Muscle of back (tissue), 11 donors: ENCODE results near the gene LRRC27. TPM values are rescaled to one million over a fixed set of nuclear protein-coding genes. Genes with fewer than 3 reads are reported as not detected.
"Not testable (repeated sequence)": the region's sequence is repeated elsewhere in the genome, so short reads cannot be mapped to it uniquely, and the experiment has no call there.

Experiments used
- DNase-seq, 3 donors: peaks; one replicate each; pipeline versions ENCODE4 v3.0.0 to v3.0.0-alpha.2; 2013
- polyA plus RNA-seq, 10 donors: library from polyadenylated mRNA; unstranded; fragments of 120-200 nt; gene quantifications; one replicate each; pipeline ENCODE4 v1.2.1, GENCODE V29; 2013; ENCODE audit not compliant: insufficient read length in 10 of 10

LRRC27 gene
- polyA plus RNA-seq, 10 donors, result 5.5 to 10.1 (median 8.6) TPM

GRCh38 chr10:132371641-132372081, 39.7 kb downstream of the LRRC27 start:
- no peak for DNase-seq

- no peak for DNase-seq
Observed at GRCh38 chr10:132372516-132373095, 40.6 kb downstream of the LRRC27 start.

- DNase-seq, result no peak
Observed at GRCh38 chr10:132373241-132373955, 41.4 kb downstream of the LRRC27 start.

DNA sequence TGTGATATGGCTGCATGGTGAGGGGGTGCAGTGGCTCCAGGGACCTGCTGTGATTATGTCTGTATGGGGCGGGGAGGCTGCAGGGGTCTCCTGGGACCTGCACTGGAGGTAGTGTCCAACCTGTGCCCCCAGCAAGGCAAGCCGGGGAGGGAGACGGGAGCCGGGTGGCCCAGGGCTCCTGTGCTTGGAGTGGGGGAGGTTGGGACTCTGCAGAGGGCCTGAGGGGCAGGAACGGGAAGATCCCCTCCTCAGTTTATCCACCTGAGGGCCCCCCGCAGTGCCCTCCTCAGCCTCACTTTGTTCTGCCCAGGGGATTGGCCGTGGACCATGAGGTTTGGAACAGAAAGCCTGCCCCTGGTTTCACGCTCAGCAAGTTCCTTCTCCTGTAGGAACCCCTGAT, 42.2 kb downstream of the LRRC27 start:
- DNase-seq, result no peak

DNA sequence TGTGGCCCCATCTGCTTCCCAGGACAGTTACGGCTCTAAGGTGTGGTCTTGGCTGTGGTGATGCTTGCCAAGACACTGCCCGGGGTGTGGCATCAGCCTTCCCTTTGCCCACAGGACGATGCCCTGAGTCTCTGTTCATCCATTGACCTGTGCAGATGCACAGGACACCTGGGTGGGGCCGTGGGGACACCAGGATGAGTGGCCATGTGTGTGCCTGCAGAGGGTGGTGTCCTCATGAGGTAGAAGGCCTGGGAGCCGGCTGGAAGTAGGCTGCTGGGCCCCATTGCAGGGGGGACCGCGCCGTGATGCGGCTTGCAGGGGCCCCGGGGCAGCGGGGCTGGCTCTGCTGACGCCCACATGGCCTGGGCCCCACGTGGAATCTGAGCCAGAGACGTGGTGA, 42.6 kb downstream of the LRRC27 start:
- DNase-seq, result no peak

- DNase-seq, result no peak
Observed at GRCh38 chr10:132375116-132375794, 43.3 kb downstream of the LRRC27 start.

DNA sequence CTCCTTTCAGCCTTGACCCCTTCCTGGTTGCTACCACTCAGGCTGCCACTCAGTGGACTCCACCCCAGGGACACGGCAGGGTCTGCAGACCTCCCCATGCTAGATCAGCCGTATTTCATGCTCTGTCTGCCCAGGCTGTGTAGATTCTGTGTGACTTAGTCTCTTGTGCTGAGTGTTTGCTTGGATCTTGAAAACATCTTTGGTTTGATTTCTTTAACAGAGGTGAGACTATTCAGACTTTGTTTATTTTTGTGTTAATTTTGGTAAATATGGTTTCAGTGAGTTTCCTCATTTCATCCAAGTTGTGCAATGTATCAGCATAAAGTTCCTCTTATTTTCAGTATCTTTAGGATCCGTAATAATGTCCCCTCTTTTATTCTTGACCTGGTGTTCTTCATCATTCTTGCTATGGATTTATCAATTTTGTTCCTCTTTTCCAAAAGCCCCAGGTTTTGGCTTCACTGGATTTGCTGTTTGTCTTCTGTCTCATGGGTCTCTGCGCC, 43.9 kb downstream of the LRRC27 start:
- no peak for DNase-seq

- DNase-seq, result no peak
Observed at GRCh38 chr10:132376394-132376851, 44.4 kb downstream of the LRRC27 start.

- no peak for DNase-seq
Observed at GRCh38 chr10:132377326-132377725, 45.3 kb downstream of the LRRC27 start.

- DNase-seq, result not testable (repeated sequence)
Observed at GRCh38 chr10:132379026-132379425, 47.0 kb downstream of the LRRC27 start.

DNA sequence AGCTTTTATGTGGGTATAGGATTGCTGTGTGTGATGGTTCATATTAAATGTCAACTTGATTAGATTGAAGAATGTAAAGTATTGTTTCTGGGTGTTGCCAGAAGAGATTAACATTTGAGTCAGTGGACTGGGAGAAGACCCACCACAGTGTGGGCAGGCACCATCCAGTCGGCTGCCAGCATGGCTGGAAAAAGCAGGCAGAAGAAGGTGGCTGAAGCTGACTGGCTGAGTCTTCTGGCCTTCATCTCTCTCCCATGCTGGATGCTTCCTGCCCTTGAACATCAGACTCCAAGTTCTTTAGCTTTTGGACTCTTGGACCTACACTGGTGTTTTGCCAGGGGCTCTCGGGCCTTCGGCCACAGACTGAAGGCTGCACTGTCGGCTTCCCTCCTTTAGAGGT, 49.0 kb downstream of the LRRC27 start:
- not testable (repeated sequence) for DNase-seq

DNA sequence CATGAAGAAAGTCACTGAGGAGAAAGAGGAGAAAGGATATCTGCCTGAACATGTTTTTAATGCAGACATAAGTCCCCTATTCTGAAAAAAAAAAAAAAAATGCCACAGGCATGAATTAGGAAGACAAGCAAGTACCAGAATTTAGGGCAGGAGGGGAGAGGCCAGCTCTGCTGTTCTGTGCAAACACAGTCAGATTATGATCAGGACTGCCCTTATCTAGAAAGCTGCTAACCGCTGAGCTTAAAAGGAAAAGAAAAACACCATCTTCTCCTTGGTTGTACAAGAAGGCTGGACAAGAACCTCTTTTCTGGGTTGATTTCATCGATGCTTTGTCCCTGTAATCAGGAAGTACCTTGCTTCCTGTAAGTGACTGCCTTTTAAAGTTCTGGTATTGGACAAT, 49.7 kb downstream of the LRRC27 start:
- no peak for DNase-seq

DNA sequence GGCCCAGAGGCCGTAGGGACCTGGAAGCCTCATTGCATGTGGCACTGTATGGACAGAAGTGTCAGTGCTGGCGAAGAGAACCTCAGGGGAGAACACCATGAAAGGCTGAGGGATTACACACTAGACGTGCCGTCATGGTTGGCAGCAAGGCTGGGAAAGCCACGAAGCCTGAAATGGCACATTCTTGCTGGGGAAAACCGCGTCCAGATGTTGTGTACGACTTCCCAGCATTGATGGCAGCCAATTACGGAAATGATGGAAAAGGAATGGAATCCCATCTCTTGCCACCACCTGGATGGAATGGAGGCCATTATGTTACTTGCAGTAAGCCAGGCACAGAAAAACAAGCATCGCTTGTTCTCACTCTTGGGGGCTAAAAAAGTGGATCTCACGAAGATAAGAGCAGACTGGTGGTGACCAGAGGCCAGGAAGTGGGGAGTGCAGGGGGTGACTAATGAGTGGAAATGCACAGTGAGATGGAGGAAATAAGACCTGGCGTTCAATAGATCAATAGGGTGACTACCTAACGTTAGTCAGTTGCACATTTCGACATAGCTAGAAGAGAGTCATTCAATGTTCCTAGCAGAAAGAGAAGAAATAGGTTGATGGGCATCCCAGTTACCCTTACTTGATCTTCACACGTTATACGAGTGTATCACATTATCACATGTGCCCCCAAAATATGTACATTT, 50.4 kb downstream of the LRRC27 start:
- peak in 1 of 3 donors; percentile 69 for DNase-seq

- no peak for DNase-seq
Observed at GRCh38 chr10:132383101-132383500, 51.1 kb downstream of the LRRC27 start.

DNA sequence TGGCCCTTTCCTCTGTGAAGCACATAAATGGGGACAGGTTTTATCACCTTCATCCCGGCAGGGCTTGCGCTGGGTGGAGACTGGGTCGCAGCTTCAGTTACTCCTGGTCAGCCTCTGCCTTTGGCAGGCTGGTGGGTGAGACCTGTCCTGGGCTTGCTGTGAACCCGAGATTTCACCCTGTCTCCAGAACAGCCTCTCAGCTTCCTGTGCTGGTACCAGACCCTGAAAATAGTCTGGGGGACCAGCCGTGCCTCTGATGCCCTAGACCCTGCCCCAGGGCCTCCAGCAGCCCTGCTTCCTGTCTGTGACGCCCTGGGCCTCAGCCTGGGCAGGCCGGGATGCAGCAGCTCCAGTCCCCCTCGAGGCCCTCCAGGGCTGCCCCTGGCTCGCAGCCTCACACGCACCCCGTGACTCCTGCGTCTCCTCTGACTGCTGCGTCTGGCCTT, 51.8 kb downstream of the LRRC27 start:
- DNase-seq, result no peak

GRCh38 chr10:132384618-132385388, 52.8 kb downstream of the LRRC27 start:
- no peak for DNase-seq

- no peak for DNase-seq
Observed at GRCh38 chr10:132385389-132385667, 53.3 kb downstream of the LRRC27 start.

DNA sequence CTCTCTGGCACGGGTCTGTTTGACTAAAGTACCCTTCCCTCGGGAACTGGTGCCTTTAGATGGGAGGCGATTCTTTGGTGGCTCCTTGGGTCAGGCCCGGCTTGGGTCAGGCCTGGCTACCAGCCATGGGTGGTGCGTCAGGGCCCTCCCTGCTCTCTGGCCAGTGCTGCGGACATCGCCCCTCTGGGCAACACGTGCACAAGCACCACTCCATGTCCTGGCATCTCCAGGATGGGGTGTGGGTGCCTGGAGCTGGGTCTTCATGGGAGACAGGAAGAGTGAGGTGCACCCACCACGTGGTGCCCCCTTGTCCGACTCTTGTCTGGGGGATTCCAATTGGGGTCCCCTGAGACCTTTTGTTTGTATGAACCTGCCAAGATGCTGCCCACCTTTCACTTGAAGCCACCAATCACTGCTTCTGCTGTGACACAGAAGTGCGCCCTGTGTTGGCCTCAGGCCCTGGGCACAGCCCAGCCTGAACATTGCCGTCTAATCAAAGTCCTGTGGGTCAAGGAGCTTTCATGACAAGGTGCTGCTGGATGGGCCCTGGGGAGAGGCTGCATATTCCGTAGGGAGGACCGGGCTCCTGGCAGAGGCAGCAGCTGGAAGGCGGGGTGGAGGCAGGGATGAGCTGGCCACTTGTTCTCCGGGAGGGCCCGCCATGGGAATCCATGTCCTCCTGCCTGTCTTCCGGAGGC, 53.9 kb downstream of the LRRC27 start:
- DNase-seq, result no peak

DNA sequence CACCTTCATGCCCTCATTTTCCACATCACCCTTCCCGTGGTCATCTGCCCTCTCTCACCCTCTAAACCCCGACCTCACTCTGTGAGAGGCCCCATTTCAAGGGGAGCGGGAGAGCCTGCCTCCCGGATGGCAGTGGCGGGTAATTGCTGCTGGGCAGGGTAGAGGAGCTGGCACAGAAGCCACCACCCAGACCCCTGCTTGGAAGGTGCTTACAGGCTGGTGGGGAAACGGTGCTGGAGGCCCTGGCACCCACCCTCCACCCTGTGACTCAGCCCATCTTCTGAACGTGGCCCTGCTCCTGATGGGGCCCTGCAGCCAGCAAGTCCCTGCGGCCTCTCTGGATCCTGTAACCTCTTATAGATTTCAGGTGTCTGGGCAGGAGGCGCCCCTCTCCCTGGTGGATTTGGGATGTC, 54.4 kb downstream of the LRRC27 start:
- DNase-seq, result no peak

DNA sequence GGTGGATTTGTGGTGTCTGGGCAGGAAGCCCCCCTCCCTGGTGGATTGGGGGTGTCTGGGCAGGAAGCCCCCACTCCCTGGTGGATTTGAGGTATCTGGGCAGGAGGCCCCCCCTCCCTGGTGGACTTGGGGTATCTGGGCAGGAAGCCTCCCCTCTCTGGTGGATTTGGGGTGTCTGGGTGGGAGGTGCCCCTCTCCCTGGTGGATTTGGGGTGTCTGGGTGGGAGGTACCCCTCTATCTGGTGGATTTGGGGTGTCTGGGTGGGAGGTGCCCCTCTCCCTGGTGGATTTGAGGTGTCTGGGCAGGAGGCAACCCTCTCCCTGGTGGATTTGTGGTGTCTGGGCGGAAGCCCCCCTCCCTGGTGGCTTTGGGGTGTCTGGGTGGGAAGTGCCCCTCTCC, 54.9 kb downstream of the LRRC27 start:
- DNase-seq, result not testable (repeated sequence)

- peak in 1 of 3 donors; percentile 71 for DNase-seq
Observed at GRCh38 chr10:132387764-132388210, 55.8 kb downstream of the LRRC27 start.
